HepG2 (cell line): Measurements from ENCODE around the gene LRRC28. TPM values are rescaled to one million over a fixed set of nuclear protein-coding genes. Genes with fewer than 3 reads are reported as not detected.

Experiments
- CAMTA2 ChIP-seq: sonication (generic); formaldehyde crosslinking; IDR thresholded peaks from 2 replicates; pipeline ENCODE4 v1.4.0; 2020; ENCODE audit warnings: mild to moderate bottlenecking, missing genetic modification reagents, borderline replicate concordance
- CHCHD3 ChIP-seq: sonication (generic); formaldehyde crosslinking; IDR thresholded peaks from 2 replicates; pipeline ENCODE4 v1.8.0; 2022; ENCODE audit warnings: mild to moderate bottlenecking, missing genetic modification reagents, moderate library complexity
- CHD2 ChIP-seq: IDR thresholded peaks from 2 replicates; pipeline ENCODE4 v1.6.1; 2011; ENCODE audit warnings: low read depth, low read length, improper control_type of control experiment
- GATAD2A ChIP-seq: IDR thresholded peaks from 2 replicates; pipeline ENCODE4 v1.6.1; 2016
- GLI4 ChIP-seq: sonication (generic); formaldehyde crosslinking; IDR thresholded peaks from 2 replicates; pipeline ENCODE4 v1.5.1; 2020; ENCODE audit warnings: missing genetic modification reagents, mild to moderate bottlenecking, moderate library complexity, borderline replicate concordance
- HNRNPK ChIP-seq: fragments of 200-400 bp; formaldehyde crosslinking; IDR thresholded peaks from 2 replicates; pipeline ENCODE4 v1.6.1; 2018; ENCODE audit warnings: low read length, low read depth, moderate library complexity, mild to moderate bottlenecking; ENCODE audit not compliant: poor library complexity, severe bottlenecking
- HNRNPUL1 ChIP-seq: fragments of 200-400 bp; formaldehyde crosslinking; IDR thresholded peaks from 2 replicates; pipeline ENCODE4 v1.6.1; 2017; ENCODE audit warnings: low read depth, mild to moderate bottlenecking, low read length, moderate library complexity
- KLF15 ChIP-seq: sonication (generic); formaldehyde crosslinking; IDR thresholded peaks from 2 replicates; pipeline ENCODE4 v1.8.1; 2023; ENCODE audit warnings: borderline replicate concordance, mild to moderate bottlenecking, inconsistent platforms, missing genetic modification reagents, mixed read lengths
- PHB2 ChIP-seq: fragments of 450-650 bp; IDR thresholded peaks from 2 replicates; pipeline ENCODE4 v1.6.1; 2018; ENCODE audit not compliant: partially characterized antibody
- PRPF4 ChIP-seq: fragments of 200-400 bp; formaldehyde crosslinking; IDR thresholded peaks from 2 replicates; pipeline ENCODE4 v1.6.1; 2016; ENCODE audit warnings: low read length, low read depth; ENCODE audit not compliant: poor library complexity, severe bottlenecking
- RFX3 ChIP-seq: IDR thresholded peaks from 2 replicates; pipeline ENCODE4 v1.6.1; 2016; ENCODE audit warnings: missing biosample characterization, missing genetic modification reagents
- THAP11 ChIP-seq: IDR thresholded peaks from 2 replicates; pipeline ENCODE4 v1.6.1; 2016; ENCODE audit warnings: missing biosample characterization, missing genetic modification reagents
- ZNF101 ChIP-seq: sonication (generic); formaldehyde crosslinking; IDR thresholded peaks from 2 replicates; pipeline ENCODE4 v1.4.0; 2020; ENCODE audit warnings: mild to moderate bottlenecking, low read depth, missing genetic modification reagents, borderline replicate concordance
- ZNF136 ChIP-seq: sonication (generic); formaldehyde crosslinking; IDR thresholded peaks from 2 replicates; pipeline ENCODE4 v1.8.1; 2022; ENCODE audit warnings: low read depth, mild to moderate bottlenecking, moderate library complexity, missing genetic modification reagents
- ZNF138 ChIP-seq: sonication (generic); formaldehyde crosslinking; IDR thresholded peaks from 2 replicates; pipeline ENCODE4 v1.5.0; 2020; ENCODE audit warnings: mild to moderate bottlenecking, low read depth, missing genetic modification reagents
- ZNF30 ChIP-seq: sonication (generic); formaldehyde crosslinking; IDR thresholded peaks from 2 replicates; pipeline ENCODE4 v1.5.0; 2020; ENCODE audit warnings: mild to moderate bottlenecking, missing genetic modification reagents
- ZNF335 ChIP-seq: sonication (generic); formaldehyde crosslinking; IDR thresholded peaks from 2 replicates; pipeline ENCODE4 v1.4.0; 2020; ENCODE audit warnings: missing genetic modification reagents
- ZNF558 ChIP-seq: sonication (generic); formaldehyde crosslinking; IDR thresholded peaks from 2 replicates; pipeline ENCODE4 v1.9.0; 2022; ENCODE audit warnings: mild to moderate bottlenecking, missing genetic modification reagents, borderline replicate concordance
- ZNF720 ChIP-seq: sonication (generic); formaldehyde crosslinking; IDR thresholded peaks from 2 replicates; pipeline ENCODE4 v1.4.0; 2020; ENCODE audit warnings: missing genetic modification reagents
- polyA plus RNA-seq, 8 experiments: library from polyadenylated mRNA; depleted of rRNA in 3 of 8; stranded (reverse) in 7 of 8; unstranded in 1 of 8; fragments of >200 nt; fragmentation: Illumina TruSeq in 4 of 8; extraction: Trizol in 4 of 8; gene quantifications; 2 replicates each; pipeline versions ENCODE4 v1.2.1 to v1.2.3, GENCODE V29; 2011 to 2016; ENCODE audit warnings: low read depth in 4 of 8, missing spikeins in 1 of 8, mixed read lengths in 1 of 8; ENCODE audit not compliant: insufficient read depth in 1 of 8
- total RNA-seq, 5 experiments: library from RNA; depleted of rRNA; stranded (reverse); fragments of >200 nt; fragmentation: Illumina TruSeq; extraction: Trizol; gene quantifications; 2 replicates each; pipeline ENCODE4 v1.2.3, GENCODE V29; 2016; ENCODE audit warnings: low read depth in 1 of 5
- TF ChIP-seq, protein P1 (sequence below): IDR thresholded peaks from 2 replicates; pipeline ENCODE4 v1.6.1; 2016; ENCODE audit warnings: missing biosample characterization, missing genetic modification reagents, low read depth
- TF ChIP-seq, protein P2 (sequence below): IDR thresholded peaks from 2 replicates; pipeline ENCODE4 v1.6.1; 2016; ENCODE audit warnings: low read depth, control low read depth
- TF ChIP-seq, protein P3 (sequence below): sonication (generic); formaldehyde crosslinking; IDR thresholded peaks from 2 replicates; pipeline ENCODE4 v1.4.0; 2020; ENCODE audit warnings: mild to moderate bottlenecking, missing genetic modification reagents, borderline replicate concordance
- TF ChIP-seq, protein P4 (sequence below): sonication (generic); formaldehyde crosslinking; conservative IDR thresholded peaks from 2 replicates; pipeline ENCODE4 v1.4.0; 2020; ENCODE audit warnings: mild to moderate bottlenecking, missing genetic modification reagents, moderate library complexity

The LRRC28 gene
- total and polyA plus RNA-seq, 2 of the 13 experiments (the other 11 are each of a cell fraction or from before 2014, with no cell fraction given) = 17.5 to 21.3 TPM

DNA sequence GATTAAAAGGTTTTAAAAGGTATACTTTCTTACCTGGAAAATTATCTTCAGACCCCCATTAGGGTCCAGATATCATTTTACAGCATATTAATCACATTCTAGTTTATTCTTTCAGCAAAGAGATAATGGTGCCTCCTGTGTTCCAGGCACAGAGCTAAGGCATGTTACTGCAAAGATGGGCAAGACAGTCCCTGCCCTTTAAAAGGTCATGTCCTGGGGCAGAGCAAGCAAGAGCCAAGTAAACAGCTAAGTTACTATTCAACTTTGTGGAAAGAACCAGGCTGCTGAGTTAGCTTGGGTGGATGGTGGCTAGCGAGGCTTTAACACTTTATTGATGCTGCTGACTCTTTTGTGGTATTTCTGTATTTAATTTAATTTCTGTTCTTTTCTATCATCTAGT is 75.0 kb downstream of the LRRC28 start (continued):
- TF ChIP-seq HNRNPUL1 = no peak
- no peak for TF ChIP-seq PHB2
- TF ChIP-seq CHCHD3 (CRISPR knock-in tag) = no peak
- TF ChIP-seq, protein P1, sequence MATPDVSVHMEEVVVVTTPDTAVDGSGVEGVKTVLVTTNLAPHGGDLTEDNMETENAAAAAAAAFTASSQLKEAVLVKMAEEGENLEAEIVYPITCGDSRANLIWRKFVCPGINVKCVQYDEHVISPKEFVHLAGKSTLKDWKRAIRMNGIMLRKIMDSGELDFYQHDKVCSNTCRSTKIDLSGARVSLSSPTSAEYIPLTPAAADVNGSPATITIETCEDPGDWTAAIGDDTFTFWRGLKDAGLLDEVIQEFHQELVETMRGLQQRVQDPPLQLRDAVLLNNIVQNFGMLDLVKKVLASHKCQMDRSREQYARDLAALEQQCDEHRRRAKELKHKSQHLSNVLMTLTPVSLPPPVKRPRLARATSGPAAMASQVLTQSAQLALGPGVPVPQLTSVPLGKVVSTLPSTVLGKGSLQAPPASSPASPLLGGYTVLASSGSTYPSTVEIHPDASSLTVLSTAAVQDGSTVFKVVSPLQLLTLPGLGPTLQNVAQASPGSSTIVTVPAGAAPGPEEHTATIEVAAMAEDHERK = no peak
- TF ChIP-seq, protein P2, sequence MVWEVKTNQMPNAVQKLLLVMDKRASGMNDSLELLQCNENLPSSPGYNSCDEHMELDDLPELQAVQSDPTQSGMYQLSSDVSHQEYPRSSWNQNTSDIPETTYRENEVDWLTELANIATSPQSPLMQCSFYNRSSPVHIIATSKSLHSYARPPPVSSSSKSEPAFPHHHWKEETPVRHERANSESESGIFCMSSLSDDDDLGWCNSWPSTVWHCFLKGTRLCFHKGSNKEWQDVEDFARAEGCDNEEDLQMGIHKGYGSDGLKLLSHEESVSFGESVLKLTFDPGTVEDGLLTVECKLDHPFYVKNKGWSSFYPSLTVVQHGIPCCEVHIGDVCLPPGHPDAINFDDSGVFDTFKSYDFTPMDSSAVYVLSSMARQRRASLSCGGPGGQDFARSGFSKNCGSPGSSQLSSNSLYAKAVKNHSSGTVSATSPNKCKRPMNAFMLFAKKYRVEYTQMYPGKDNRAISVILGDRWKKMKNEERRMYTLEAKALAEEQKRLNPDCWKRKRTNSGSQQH (CRISPR knock-in tag) = no peak
- no peak for TF ChIP-seq ZNF136 (CRISPR knock-in tag)
- no peak for TF ChIP-seq CAMTA2 (CRISPR knock-in tag)
- TF ChIP-seq KLF15 = no peak
- no peak for TF ChIP-seq CHD2
- no peak for TF ChIP-seq PRPF4
- TF ChIP-seq, protein P3, sequence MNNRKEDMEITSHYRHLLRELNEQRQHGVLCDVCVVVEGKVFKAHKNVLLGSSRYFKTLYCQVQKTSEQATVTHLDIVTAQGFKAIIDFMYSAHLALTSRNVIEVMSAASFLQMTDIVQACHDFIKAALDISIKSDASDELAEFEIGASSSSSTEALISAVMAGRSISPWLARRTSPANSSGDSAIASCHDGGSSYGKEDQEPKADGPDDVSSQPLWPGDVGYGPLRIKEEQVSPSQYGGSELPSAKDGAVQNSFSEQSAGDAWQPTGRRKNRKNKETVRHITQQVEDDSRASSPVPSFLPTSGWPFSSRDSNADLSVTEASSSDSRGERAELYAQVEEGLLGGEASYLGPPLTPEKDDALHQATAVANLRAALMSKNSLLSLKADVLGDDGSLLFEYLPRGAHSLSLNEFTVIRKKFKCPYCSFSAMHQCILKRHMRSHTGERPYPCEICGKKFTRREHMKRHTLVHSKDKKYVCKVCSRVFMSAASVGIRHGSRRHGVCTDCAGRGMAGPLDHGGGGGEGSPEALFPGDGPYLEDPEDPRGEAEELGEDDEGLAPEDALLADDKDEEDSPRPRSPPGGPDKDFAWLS (CRISPR knock-in tag) = no peak
- TF ChIP-seq GATAD2A (CRISPR knock-in tag) = peak; percentile 93
- TF ChIP-seq, protein P4, sequence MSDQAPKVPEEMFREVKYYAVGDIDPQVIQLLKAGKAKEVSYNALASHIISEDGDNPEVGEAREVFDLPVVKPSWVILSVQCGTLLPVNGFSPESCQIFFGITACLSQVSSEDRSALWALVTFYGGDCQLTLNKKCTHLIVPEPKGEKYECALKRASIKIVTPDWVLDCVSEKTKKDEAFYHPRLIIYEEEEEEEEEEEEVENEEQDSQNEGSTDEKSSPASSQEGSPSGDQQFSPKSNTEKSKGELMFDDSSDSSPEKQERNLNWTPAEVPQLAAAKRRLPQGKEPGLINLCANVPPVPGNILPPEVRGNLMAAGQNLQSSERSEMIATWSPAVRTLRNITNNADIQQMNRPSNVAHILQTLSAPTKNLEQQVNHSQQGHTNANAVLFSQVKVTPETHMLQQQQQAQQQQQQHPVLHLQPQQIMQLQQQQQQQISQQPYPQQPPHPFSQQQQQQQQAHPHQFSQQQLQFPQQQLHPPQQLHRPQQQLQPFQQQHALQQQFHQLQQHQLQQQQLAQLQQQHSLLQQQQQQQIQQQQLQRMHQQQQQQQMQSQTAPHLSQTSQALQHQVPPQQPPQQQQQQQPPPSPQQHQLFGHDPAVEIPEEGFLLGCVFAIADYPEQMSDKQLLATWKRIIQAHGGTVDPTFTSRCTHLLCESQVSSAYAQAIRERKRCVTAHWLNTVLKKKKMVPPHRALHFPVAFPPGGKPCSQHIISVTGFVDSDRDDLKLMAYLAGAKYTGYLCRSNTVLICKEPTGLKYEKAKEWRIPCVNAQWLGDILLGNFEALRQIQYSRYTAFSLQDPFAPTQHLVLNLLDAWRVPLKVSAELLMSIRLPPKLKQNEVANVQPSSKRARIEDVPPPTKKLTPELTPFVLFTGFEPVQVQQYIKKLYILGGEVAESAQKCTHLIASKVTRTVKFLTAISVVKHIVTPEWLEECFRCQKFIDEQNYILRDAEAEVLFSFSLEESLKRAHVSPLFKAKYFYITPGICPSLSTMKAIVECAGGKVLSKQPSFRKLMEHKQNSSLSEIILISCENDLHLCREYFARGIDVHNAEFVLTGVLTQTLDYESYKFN (CRISPR knock-in tag) = peak; percentile 87
- no peak for TF ChIP-seq ZNF720
- peak; percentile 20; the same call in 1 of the 2 replicates for TF ChIP-seq THAP11 (CRISPR knock-in tag)
- no peak for TF ChIP-seq ZNF558 (CRISPR knock-in tag)
- TF ChIP-seq HNRNPK = no peak
- TF ChIP-seq ZNF138 (CRISPR knock-in tag) = no peak
- no peak for TF ChIP-seq ZNF30 (CRISPR knock-in tag)
- no peak for TF ChIP-seq RFX3 (CRISPR knock-in tag)
- no peak for TF ChIP-seq ZNF335 (CRISPR knock-in tag)
- no peak for TF ChIP-seq GLI4 (CRISPR knock-in tag)
- no peak for TF ChIP-seq ZNF101
